Measurements from ENCODE around the gene NDUFB6.

Gene NDUFB6

DNA sequence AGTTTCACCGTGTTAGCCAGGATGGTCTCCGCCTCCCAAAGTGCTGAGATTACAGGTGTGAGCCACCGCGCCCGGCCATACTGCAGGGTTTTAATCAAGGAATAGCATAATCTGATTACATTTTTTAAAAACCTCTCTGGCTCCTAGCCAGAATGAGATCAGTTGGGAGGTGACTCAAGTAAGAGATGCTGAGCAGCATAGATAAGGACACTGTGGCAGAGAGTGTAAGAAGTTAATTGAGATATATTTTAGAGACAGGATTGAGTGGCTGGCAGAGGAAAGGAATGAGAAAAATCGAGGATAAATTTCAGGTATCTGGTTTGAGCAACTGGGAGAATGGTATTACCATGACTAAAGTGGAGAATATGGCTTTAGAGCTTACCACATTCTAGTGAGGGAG, 39.6 kb downstream of the NDUFB6 start:
- H3K4me3 ChIP-seq (ENCODE audit: low read length, poor library complexity, severe bottlenecking) = no peak overlapping the region
- H3K36me3 ChIP-seq (ENCODE audit: insufficient read depth, low read length) = no peaks in the 10 kb centered on the region
- no peaks in the 10 kb centered on the region for H3K79me2 ChIP-seq (ENCODE audit: insufficient read depth, low read length)
- no peak overlapping the region for H2AFZ ChIP-seq (ENCODE audit: low read length)
- H3F3A ChIP-seq (ENCODE audit: low read depth) = no peaks in the 10 kb centered on the region
- no peaks in the 10 kb centered on the region for H4K20me1 ChIP-seq (ENCODE audit: insufficient read depth, low read length, poor library complexity, severe bottlenecking)
- H3K4me1 ChIP-seq (ENCODE audit: insufficient read depth, low read length, poor library complexity, severe bottlenecking) = no peaks in the 10 kb centered on the region
- no peaks in the 10 kb centered on the region for H3K9me3 ChIP-seq (ENCODE audit: insufficient read depth, low read depth, low read length)
- H3K4me2 ChIP-seq (ENCODE audit: low read depth, low read length, poor library complexity, severe bottlenecking) = no peak overlapping the region
- H3K9ac ChIP-seq (ENCODE audit: low read depth, low read length, poor library complexity, severe bottlenecking) = no peak overlapping the region
- no peaks in the 10 kb centered on the region for H3K9me2 ChIP-seq (replicated peaks; ENCODE audit: low read depth, low read length)
- TF ChIP-seq EZH2phosphoT487 (IDR thresholded peaks at IDR 0.05; ENCODE audit: borderline replicate concordance) = no peak
- TF ChIP-seq, protein P1, sequence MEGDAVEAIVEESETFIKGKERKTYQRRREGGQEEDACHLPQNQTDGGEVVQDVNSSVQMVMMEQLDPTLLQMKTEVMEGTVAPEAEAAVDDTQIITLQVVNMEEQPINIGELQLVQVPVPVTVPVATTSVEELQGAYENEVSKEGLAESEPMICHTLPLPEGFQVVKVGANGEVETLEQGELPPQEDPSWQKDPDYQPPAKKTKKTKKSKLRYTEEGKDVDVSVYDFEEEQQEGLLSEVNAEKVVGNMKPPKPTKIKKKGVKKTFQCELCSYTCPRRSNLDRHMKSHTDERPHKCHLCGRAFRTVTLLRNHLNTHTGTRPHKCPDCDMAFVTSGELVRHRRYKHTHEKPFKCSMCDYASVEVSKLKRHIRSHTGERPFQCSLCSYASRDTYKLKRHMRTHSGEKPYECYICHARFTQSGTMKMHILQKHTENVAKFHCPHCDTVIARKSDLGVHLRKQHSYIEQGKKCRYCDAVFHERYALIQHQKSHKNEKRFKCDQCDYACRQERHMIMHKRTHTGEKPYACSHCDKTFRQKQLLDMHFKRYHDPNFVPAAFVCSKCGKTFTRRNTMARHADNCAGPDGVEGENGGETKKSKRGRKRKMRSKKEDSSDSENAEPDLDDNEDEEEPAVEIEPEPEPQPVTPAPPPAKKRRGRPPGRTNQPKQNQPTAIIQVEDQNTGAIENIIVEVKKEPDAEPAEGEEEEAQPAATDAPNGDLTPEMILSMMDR (conservative IDR thresholded peaks at IDR 0.05; ENCODE audit: low read length) = no peak
- H3K27me3 ChIP-seq (ENCODE audit: insufficient read depth, low read length, poor library complexity, severe bottlenecking) = no peaks in the 10 kb centered on the region

DNA sequence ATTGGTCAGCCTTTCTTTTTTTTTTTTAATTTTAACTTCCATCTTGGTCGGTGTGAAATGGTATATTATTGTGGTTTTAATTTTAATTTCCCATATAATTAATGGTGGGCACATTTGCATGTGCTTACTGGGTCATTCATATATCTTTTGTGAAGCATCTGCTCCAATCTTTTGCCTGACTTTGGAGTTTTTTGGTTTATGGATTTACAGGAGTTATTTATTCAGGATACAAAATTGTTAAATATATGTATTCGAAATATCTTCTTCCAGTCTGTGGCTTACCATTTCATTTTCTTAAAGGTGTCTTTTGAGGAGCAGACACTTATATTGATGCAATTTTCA, 46.3 kb downstream of the NDUFB6 start:
- Histone ChIP-seq H3K4me1 (ENCODE audit: insufficient read depth, low read length, poor library complexity, severe bottlenecking) (peaks cover 12% of the 10 kb centered on the region), H3F3A (ENCODE audit: low read depth) (no peaks in the 10 kb centered on the region), H3K4me3 (ENCODE audit: low read length, poor library complexity, severe bottlenecking) (peak overlapping the region; percentile 97), H3K9me2 (replicated peaks; ENCODE audit: low read depth, low read length) (no peaks in the 10 kb centered on the region), H3K9ac (ENCODE audit: low read depth, low read length, poor library complexity, severe bottlenecking) (peak overlapping the region; percentile 75), H3K9me3 (ENCODE audit: insufficient read depth, low read depth, low read length) (no peaks in the 10 kb centered on the region), H3K36me3 (ENCODE audit: insufficient read depth, low read length) (no peaks in the 10 kb centered on the region), H4K20me1 (ENCODE audit: insufficient read depth, low read length, poor library complexity, severe bottlenecking) (no peaks in the 10 kb centered on the region), H2AFZ (ENCODE audit: low read length) (peak overlapping the region; percentile 94; the same call in 1 of the 2 replicates), H3K27me3 (ENCODE audit: insufficient read depth, low read length, poor library complexity, severe bottlenecking) (no peaks in the 10 kb centered on the region), H3K4me2 (ENCODE audit: low read depth, low read length, poor library complexity, severe bottlenecking) (peak overlapping the region; percentile 96), H3K79me2 (ENCODE audit: insufficient read depth, low read length) (peaks cover 26% of the 10 kb centered on the region)
- TF ChIP-seq, protein P1 (conservative IDR thresholded peaks at IDR 0.05; ENCODE audit: low read length) = 0 out of 2 replicates have a peak, but pooled peaks have one; percentile 2
- TF ChIP-seq EZH2phosphoT487 (IDR thresholded peaks at IDR 0.05; ENCODE audit: borderline replicate concordance) = no peak

DNA sequence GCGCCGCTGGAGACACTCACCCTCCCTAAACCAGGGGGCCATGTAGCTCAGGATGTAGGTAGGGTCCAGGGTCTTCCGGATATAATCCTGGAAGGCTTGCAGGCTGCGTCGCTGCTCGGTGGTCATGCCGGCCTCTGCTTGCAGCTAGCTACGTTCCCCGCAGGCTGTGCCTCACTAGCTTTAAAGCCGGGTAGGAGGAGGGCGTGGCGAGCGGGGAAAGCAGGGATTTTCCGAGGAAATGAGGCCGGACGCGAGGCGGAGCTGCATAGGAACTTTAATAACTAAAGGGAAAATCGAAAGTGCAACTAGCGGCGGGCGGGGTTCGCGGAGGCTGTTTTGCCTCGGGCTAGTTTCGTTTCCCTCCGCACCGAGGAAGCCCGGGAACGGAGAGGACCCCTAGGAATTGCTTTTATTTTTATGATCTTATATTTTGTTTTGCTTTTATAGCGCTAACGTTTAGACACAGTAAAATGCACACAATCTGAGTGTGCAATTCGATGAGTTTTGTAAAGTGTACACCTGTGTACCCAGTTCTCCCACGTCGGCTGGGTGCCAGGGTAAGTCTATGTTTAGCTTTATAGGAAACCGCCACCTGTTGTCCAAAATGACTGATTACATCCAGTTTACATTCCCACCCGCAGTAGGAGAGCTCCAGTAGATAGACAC, 46.8 kb downstream of the NDUFB6 start, which contains the start of gene RIGI:
TSS of gene RIGI (minus strand) at position 156 of the 666 bp plus-strand sequence. CDS start at position 126, 30 bp downstream.
- Histone ChIP-seq H3K4me2 (ENCODE audit: low read depth, low read length, poor library complexity, severe bottlenecking) (peak within 1 kb of the TSS; percentile 96), H3K4me3 (ENCODE audit: low read length, poor library complexity, severe bottlenecking) (peak within 1 kb of the TSS; percentile 97), H3K9me2 (replicated peaks; ENCODE audit: low read depth, low read length) (no peaks in the 10 kb centered on the region), H3K9ac (ENCODE audit: low read depth, low read length, poor library complexity, severe bottlenecking) (peak within 1 kb of the TSS; percentile 75), H4K20me1 (ENCODE audit: insufficient read depth, low read length, poor library complexity, severe bottlenecking) (no peaks in the 10 kb centered on the region), H3K9me3 (ENCODE audit: insufficient read depth, low read depth, low read length) (no peaks in the 10 kb centered on the region), H3K79me2 (ENCODE audit: insufficient read depth, low read length) (peaks cover 26% of the 10 kb centered on the region), H2AFZ (ENCODE audit: low read length) (peak within 1 kb of the TSS; percentile 94), H3K27me3 (ENCODE audit: insufficient read depth, low read length, poor library complexity, severe bottlenecking) (no peaks in the 10 kb centered on the region), H3K36me3 (ENCODE audit: insufficient read depth, low read length) (no peaks in the 10 kb centered on the region), H3F3A (ENCODE audit: low read depth) (no peaks in the 10 kb centered on the region), H3K4me1 (ENCODE audit: insufficient read depth, low read length, poor library complexity, severe bottlenecking) (peaks cover 12% of the 10 kb centered on the region)
- TF ChIP-seq, protein P1 (conservative IDR thresholded peaks at IDR 0.05; ENCODE audit: low read length) = peak; percentile 68
- TF ChIP-seq EZH2phosphoT487 (IDR thresholded peaks at IDR 0.05; ENCODE audit: borderline replicate concordance) = no peak
